Measurements from ENCODE around the gene TMPRSS13.

GRCh38 chr11:117908959-117909610 is 20.1 kb downstream of the TMPRSS13 start:
- TF ChIP-seq POLR2AphosphoS5 (IDR thresholded peaks at IDR 0.05; ENCODE audit: borderline replicate concordance, low read depth, low read length): no peak
- no peak for TF ChIP-seq EZH2 (IDR thresholded peaks at IDR 0.05)
